IPS-18c (cell line): ENCODE results near the gene RFX6.
"Not testable (repeated sequence)": the region's sequence is repeated elsewhere in the genome, so short reads cannot be mapped to it uniquely, and the experiment has no call there.

Experiments
- H3K4me3 ChIP-seq: 2 replicates; pipeline ENCODE4 v1.7.0; 2013; ENCODE audit warnings: low read depth, mild to moderate bottlenecking, low read length, moderate library complexity; ENCODE audit not compliant: insufficient read depth
- H3K9me3 ChIP-seq: one replicate; pipeline ENCODE4 v1.6.1; 2013; ENCODE audit warnings: mild to moderate bottlenecking, low read length, moderate library complexity; ENCODE audit not compliant: control insufficient read depth, insufficient read depth

The RFX6 gene

GRCh38 chr6:116876635-116877611 lies at the start of gene RFX6:
Gene RFX6, plus strand, starts transcription at chr6:116877242. Its CDS starts 34 bp downstream, at chr6:116877276.
- Histone ChIP-seq H3K4me3 (peak within 1 kb of the TSS; percentile 69), H3K9me3 (no peaks in the 10 kb centered on the region)

- Histone ChIP-seq H3K9me3 (peaks cover 3% of the 10 kb centered on the region), H3K4me3 (no peak overlapping the region)
Measured at GRCh38 chr6:116827561-116828240, 49.3 kb upstream of the RFX6 start.

GRCh38 chr6:116828983-116829382 lies 48.1 kb upstream of the RFX6 start, which contains the start of gene GPRC6A:
Gene GPRC6A, minus strand, starts transcription at chr6:116829083. Its CDS starts 70 bp downstream, at chr6:116829013.
- Histone ChIP-seq H3K9me3 (no peaks in the 10 kb centered on the region), H3K4me3 (no peak within 1 kb of the TSS)

GRCh38 chr6:116834526-116834925 lies 42.5 kb upstream of the RFX6 start:
- H3K4me3 ChIP-seq, H3K9me3 ChIP-seq: not testable (repeated sequence)

GRCh38 chr6:116836606-116837342 lies 40.3 kb upstream of the RFX6 start:
- Histone ChIP-seq H3K9me3 (no peaks in the 10 kb centered on the region), H3K4me3 (no peak overlapping the region)

- Histone ChIP-seq H3K9me3 (no peaks in the 10 kb centered on the region), H3K4me3 (no peak overlapping the region)
Measured at GRCh38 chr6:116840091-116840490, 37.0 kb upstream of the RFX6 start.

- H3K9me3 ChIP-seq, result no peaks in the 10 kb centered on the region
- no peak overlapping the region for H3K4me3 ChIP-seq
Measured at GRCh38 chr6:116842459-116842858, 34.6 kb upstream of the RFX6 start.

GRCh38 chr6:116847227-116847626 lies 29.8 kb upstream of the RFX6 start:
- no peaks in the 10 kb centered on the region for H3K9me3 ChIP-seq

GRCh38 chr6:116858060-116858459 lies 19.0 kb upstream of the RFX6 start:
- no peak overlapping the region for H3K4me3 ChIP-seq

More at GRCh38 chr6:116847227-116847626, 29.8 kb upstream of the RFX6 start:
- H3K4me3 ChIP-seq, result no peak overlapping the region

GRCh38 chr6:116859264-116859663 lies 17.8 kb upstream of the RFX6 start:
- H3K9me3 ChIP-seq, result no peaks in the 10 kb centered on the region
- no peak overlapping the region for H3K4me3 ChIP-seq

More at GRCh38 chr6:116858060-116858459, 19.0 kb upstream of the RFX6 start:
- H3K9me3 ChIP-seq, result no peaks in the 10 kb centered on the region

- Histone ChIP-seq H3K9me3 (no peaks in the 10 kb centered on the region), H3K4me3 (no peak overlapping the region)
Measured at GRCh38 chr6:116866281-116866871, 10.7 kb upstream of the RFX6 start.

GRCh38 chr6:116872771-116873170 lies 4.3 kb upstream of the RFX6 start:
- Histone ChIP-seq H3K9me3 (no peaks in the 10 kb centered on the region), H3K4me3 (no peak overlapping the region)

GRCh38 chr6:116876107-116876506 lies 935 bp upstream of the RFX6 start:
- Histone ChIP-seq H3K9me3 (no peaks in the 10 kb centered on the region), H3K4me3 (peak overlapping the region; percentile 69; the same call in 1 of the 2 replicates)

GRCh38 chr6:116877743-116878142 lies 701 bp downstream of the RFX6 start:
- Histone ChIP-seq H3K9me3 (no peaks in the 10 kb centered on the region), H3K4me3 (peak overlapping the region; percentile 69; the same call in 1 of the 2 replicates)

- no peak overlapping the region for H3K4me3 ChIP-seq
Measured at GRCh38 chr6:116881236-116881635, 4.2 kb downstream of the RFX6 start.

GRCh38 chr6:116883005-116883404 lies 6.0 kb downstream of the RFX6 start:
- no peaks in the 10 kb centered on the region for H3K9me3 ChIP-seq
- H3K4me3 ChIP-seq, result no peak overlapping the region

More at GRCh38 chr6:116881236-116881635, 4.2 kb downstream of the RFX6 start:
- H3K9me3 ChIP-seq, result no peaks in the 10 kb centered on the region

GRCh38 chr6:116884530-116884929 lies 7.5 kb downstream of the RFX6 start:
- H3K9me3 ChIP-seq, result no peaks in the 10 kb centered on the region

More at GRCh38 chr6:116884530-116884929, 7.5 kb downstream of the RFX6 start:
- H3K4me3 ChIP-seq, result no peak overlapping the region
